Measurements from ENCODE around the gene CPSF3.

CPSF3 gene

GRCh38 chr2:9441556-9441955, 18.1 kb downstream of the CPSF3 start:
- peaks cover 31% of the 10 kb centered on the region; the same call in 1 of the 2 replicates for H3K36me3 ChIP-seq (ENCODE audit: insufficient read depth, low read length)
- H3K9me3 ChIP-seq (ENCODE audit: insufficient read depth, low read depth, low read length), result no peaks in the 10 kb centered on the region
- H3K4me2 ChIP-seq (ENCODE audit: low read depth, low read length, poor library complexity, severe bottlenecking), result no peak overlapping the region
- H3K4me3 ChIP-seq (ENCODE audit: low read length, poor library complexity, severe bottlenecking), result no peak overlapping the region
- H3K27me3 ChIP-seq (ENCODE audit: insufficient read depth, low read length, poor library complexity, severe bottlenecking), result no peaks in the 10 kb centered on the region
- H3K79me2 ChIP-seq (ENCODE audit: insufficient read depth, low read length), result no peaks in the 10 kb centered on the region
- no peaks in the 10 kb centered on the region for H3F3A ChIP-seq (ENCODE audit: low read depth)
- TF ChIP-seq EZH2phosphoT487 (IDR thresholded peaks at IDR 0.05; ENCODE audit: borderline replicate concordance), result no peak
- TF ChIP-seq, protein P1, sequence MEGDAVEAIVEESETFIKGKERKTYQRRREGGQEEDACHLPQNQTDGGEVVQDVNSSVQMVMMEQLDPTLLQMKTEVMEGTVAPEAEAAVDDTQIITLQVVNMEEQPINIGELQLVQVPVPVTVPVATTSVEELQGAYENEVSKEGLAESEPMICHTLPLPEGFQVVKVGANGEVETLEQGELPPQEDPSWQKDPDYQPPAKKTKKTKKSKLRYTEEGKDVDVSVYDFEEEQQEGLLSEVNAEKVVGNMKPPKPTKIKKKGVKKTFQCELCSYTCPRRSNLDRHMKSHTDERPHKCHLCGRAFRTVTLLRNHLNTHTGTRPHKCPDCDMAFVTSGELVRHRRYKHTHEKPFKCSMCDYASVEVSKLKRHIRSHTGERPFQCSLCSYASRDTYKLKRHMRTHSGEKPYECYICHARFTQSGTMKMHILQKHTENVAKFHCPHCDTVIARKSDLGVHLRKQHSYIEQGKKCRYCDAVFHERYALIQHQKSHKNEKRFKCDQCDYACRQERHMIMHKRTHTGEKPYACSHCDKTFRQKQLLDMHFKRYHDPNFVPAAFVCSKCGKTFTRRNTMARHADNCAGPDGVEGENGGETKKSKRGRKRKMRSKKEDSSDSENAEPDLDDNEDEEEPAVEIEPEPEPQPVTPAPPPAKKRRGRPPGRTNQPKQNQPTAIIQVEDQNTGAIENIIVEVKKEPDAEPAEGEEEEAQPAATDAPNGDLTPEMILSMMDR (conservative IDR thresholded peaks at IDR 0.05; ENCODE audit: low read length), result no peak
- H4K20me1 ChIP-seq (ENCODE audit: insufficient read depth, low read length, poor library complexity, severe bottlenecking), result no peaks in the 10 kb centered on the region
- no peak overlapping the region for H2AFZ ChIP-seq (ENCODE audit: low read length)
- H3K4me1 ChIP-seq (ENCODE audit: insufficient read depth, low read length, poor library complexity, severe bottlenecking), result no peaks in the 10 kb centered on the region
- no peak overlapping the region for H3K9ac ChIP-seq (ENCODE audit: low read depth, low read length, poor library complexity, severe bottlenecking)
- H3K9me2 ChIP-seq (replicated peaks; ENCODE audit: low read depth, low read length), result no peaks in the 10 kb centered on the region

GRCh38 chr2:9443526-9443925, 20.1 kb downstream of the CPSF3 start:
- Histone ChIP-seq H3K9me3 (ENCODE audit: insufficient read depth, low read depth, low read length) (no peaks in the 10 kb centered on the region), H3K79me2 (ENCODE audit: insufficient read depth, low read length) (no peaks in the 10 kb centered on the region), H3K4me1 (ENCODE audit: insufficient read depth, low read length, poor library complexity, severe bottlenecking) (no peaks in the 10 kb centered on the region), H3K9ac (ENCODE audit: low read depth, low read length, poor library complexity, severe bottlenecking) (no peak overlapping the region), H3K4me3 (ENCODE audit: low read length, poor library complexity, severe bottlenecking) (no peak overlapping the region), H2AFZ (ENCODE audit: low read length) (no peak overlapping the region), H3F3A (ENCODE audit: low read depth) (no peaks in the 10 kb centered on the region), H3K36me3 (ENCODE audit: insufficient read depth, low read length) (peaks cover 35% of the 10 kb centered on the region; the same call in 1 of the 2 replicates), H4K20me1 (ENCODE audit: insufficient read depth, low read length, poor library complexity, severe bottlenecking) (no peaks in the 10 kb centered on the region), H3K9me2 (replicated peaks; ENCODE audit: low read depth, low read length) (no peaks in the 10 kb centered on the region), H3K27me3 (ENCODE audit: insufficient read depth, low read length, poor library complexity, severe bottlenecking) (no peaks in the 10 kb centered on the region), H3K4me2 (ENCODE audit: low read depth, low read length, poor library complexity, severe bottlenecking) (no peak overlapping the region)
- TF ChIP-seq EZH2phosphoT487 (IDR thresholded peaks at IDR 0.05; ENCODE audit: borderline replicate concordance), result no peak
- TF ChIP-seq, protein P1 (conservative IDR thresholded peaks at IDR 0.05; ENCODE audit: low read length), result no peak

- H3F3A ChIP-seq (ENCODE audit: low read depth), result no peaks in the 10 kb centered on the region
- TF ChIP-seq, protein P1 (conservative IDR thresholded peaks at IDR 0.05; ENCODE audit: low read length), result no peak
- no peak for TF ChIP-seq EZH2phosphoT487 (IDR thresholded peaks at IDR 0.05; ENCODE audit: borderline replicate concordance)
- no peak overlapping the region for H3K4me2 ChIP-seq (ENCODE audit: low read depth, low read length, poor library complexity, severe bottlenecking)
- no peak overlapping the region for H2AFZ ChIP-seq (ENCODE audit: low read length)
- no peaks in the 10 kb centered on the region for H3K27me3 ChIP-seq (ENCODE audit: insufficient read depth, low read length, poor library complexity, severe bottlenecking)
- H3K36me3 ChIP-seq (ENCODE audit: insufficient read depth, low read length), result peaks cover 36% of the 10 kb centered on the region; the same call in 1 of the 2 replicates
- H4K20me1 ChIP-seq (ENCODE audit: insufficient read depth, low read length, poor library complexity, severe bottlenecking), result no peaks in the 10 kb centered on the region
- H3K4me3 ChIP-seq (ENCODE audit: low read length, poor library complexity, severe bottlenecking), result no peak overlapping the region
- no peaks in the 10 kb centered on the region for H3K9me2 ChIP-seq (replicated peaks; ENCODE audit: low read depth, low read length)
- no peaks in the 10 kb centered on the region for H3K79me2 ChIP-seq (ENCODE audit: insufficient read depth, low read length)
- no peak overlapping the region for H3K9ac ChIP-seq (ENCODE audit: low read depth, low read length, poor library complexity, severe bottlenecking)
- H3K9me3 ChIP-seq (ENCODE audit: insufficient read depth, low read depth, low read length), result no peaks in the 10 kb centered on the region
- H3K4me1 ChIP-seq (ENCODE audit: insufficient read depth, low read length, poor library complexity, severe bottlenecking), result no peaks in the 10 kb centered on the region
Measured at GRCh38 chr2:9445089-9445488, 21.6 kb downstream of the CPSF3 start.
